Activated CD4-positive, alpha-beta T cell treated with anti-CD3 and anti-CD28 coated beads, Interleukin-2, amount 50 U/mL, for 16 hours (primary cell): ENCODE measurements around the gene ATXN1.
"Not testable (repeated sequence)": the region's sequence is repeated elsewhere in the genome, so short reads cannot be mapped to it uniquely, and the experiment has no call there.

ENCODE experiments used
- DNase-seq: peaks from one replicate; pipeline ENCODE4 v3.0.0-alpha.2; 2020

Gene ATXN1

DNA sequence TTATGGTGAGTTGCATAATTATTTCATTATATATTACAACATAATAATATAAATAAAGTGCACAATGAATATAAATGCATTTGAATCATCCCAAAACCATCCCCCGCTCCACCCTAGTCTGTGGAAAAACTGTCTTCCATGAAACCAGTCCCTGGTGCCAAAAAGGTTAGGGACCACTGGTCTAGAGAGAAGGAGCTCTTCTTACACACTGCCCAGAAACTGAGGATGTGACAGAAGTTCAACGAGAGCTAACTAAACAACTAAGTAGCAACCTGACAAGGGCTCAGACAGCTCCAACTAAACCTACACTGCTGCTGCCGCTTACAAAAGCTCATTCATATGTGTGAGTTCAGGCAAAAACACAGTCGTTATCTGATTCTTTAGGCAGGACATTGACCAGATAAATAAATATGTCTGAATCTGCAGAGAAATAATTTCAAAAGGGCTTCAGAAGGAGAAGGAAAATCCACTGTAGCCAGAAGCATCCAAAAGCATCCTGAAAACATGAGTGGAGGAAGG, 125.9 kb downstream of the ATXN1 start:
- DNase-seq = no peak

DNA sequence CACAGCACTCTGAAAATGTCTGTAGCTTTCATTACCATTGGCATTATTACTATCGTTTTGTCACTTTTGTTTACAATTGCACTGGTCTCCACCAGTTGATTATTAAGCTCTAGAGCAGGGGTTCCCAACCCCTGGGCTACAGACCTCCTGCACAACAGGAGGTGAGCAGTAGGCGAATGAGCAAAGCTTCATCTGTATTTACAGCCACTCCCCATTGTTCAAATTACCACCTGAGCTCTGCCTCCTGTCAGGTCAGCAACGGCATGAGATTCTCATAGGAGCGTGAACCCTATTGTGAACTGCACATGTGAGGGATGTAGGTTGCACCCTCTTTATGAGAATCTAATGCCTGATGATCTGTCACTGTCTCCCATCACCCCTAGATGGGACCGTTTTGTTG, 126.4 kb downstream of the ATXN1 start:
- no peak for DNase-seq

DNA sequence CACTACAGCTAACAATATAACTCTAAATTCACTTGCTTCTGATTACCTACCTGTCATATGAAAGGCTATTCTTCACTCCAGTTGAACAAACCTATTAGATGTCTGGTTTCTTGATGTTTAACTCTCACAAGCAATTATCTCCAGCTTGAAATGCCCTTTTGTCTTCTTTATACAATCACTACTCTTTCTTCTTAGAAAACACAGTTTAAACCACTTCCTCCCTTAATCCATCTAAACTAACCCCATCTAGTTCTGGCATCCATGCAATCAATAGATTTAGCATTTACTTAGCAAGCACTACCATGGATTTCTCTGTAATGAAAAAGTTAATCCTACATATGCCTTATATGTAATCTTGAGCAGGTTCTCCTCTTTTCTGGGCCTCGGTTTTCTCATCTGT, 127.3 kb downstream of the ATXN1 start:
- no peak for DNase-seq

DNA sequence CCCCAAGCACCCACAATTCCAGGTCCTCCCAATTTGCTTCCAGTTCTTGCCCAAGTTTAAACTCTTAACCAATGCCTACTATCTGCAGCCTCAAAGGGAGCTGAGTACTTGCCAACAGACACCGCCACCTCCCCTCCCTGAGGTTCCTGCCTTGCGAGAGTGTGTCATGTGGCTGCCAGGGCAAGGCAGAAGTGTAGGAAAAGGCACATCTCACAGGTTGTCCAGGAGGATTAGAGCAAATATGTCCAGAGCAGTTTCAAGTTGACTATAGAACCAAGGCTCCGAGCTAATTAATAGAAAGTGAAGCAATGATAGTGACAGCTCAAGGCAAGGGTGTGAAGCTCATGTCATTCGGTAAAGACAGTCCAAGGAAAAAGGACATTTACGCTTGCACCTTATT, 127.8 kb downstream of the ATXN1 start:
- no peak for DNase-seq

DNA sequence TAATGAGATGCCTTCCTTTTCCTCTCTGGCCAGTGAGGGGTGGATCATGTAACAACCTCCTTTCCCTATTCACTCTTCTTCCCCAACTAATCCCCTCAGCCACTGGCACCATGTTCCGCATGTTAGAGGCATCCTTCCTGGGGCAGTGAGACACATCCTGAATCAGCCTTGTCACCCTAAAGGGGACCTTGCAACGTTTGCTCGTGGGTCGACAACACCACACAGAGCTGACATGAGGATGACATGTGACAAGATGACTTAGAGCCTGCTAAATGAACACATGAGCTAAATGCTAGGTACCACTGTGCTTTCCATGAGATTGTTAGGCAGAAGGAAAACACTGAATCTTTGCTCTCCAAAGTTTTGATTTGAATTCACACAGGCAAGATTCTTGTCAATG, 129.2 kb downstream of the ATXN1 start:
- DNase-seq = no peak

DNA sequence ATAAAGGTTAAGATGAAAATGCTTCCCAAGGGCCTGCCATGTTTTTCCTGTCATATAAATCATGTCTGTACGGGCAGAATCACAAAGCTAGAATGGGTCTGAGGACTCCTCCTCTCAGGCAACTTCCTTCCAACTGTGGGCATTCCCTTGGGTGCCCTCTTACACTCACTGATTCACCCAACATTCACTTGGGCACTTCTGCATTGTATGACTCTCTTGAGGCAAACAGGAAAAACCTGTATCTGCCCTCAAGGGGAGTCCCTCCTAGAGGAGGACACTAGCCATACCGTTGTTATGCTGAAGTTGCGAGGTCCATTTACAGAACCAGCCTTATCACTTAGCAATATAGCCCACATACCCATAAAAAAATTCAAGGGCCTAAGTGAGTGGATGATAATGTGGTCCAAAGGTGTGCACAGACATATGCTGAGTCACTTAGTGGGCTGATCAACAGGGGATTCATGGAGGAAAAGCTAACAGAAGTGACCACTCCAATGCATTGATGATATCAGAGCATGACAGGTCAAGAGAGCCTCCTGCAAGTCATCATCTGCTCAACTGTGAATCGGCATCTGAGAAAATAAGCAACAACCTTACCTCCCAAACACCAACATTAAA, 131.1 kb downstream of the ATXN1 start:
- no peak for DNase-seq

DNA sequence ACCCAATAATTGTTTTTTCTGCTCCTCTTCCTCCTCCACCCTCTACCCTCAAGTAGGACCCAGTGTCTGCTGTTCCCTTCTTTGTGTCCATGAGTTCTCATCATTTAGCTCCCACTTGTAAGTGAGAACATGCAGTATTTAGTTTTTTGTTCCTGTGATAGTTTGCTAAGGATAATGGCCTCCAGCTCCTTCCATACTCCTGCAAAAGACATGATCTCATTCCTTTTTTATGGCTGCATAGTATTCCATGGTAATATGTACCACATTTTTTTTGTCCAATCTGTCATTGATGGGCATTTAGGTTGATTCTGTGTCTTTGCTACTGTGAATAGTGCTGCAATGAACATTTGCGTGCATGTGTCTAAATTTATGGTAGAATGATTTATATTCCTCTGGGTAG, 132.7 kb downstream of the ATXN1 start:
- DNase-seq = not testable (repeated sequence)

DNA sequence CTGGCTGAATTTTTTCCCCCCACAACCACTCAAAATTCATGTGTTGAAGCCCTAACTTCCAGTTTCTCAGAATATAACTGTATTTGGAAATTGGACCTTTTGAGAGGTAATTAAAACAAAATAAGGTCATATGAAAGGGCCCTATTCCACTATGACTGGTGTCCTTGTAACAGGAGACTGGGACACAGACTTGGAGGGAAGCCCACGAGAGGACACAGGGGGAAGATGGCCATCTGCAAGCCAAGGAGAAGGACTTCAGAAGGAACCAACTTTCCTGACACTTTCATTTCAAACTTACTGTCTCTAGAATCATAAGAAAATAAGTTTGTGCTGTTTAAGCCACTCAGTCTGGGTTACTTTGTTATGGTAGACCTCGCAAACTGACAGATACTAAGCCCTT, 134.6 kb downstream of the ATXN1 start:
- DNase-seq = no peak

DNA sequence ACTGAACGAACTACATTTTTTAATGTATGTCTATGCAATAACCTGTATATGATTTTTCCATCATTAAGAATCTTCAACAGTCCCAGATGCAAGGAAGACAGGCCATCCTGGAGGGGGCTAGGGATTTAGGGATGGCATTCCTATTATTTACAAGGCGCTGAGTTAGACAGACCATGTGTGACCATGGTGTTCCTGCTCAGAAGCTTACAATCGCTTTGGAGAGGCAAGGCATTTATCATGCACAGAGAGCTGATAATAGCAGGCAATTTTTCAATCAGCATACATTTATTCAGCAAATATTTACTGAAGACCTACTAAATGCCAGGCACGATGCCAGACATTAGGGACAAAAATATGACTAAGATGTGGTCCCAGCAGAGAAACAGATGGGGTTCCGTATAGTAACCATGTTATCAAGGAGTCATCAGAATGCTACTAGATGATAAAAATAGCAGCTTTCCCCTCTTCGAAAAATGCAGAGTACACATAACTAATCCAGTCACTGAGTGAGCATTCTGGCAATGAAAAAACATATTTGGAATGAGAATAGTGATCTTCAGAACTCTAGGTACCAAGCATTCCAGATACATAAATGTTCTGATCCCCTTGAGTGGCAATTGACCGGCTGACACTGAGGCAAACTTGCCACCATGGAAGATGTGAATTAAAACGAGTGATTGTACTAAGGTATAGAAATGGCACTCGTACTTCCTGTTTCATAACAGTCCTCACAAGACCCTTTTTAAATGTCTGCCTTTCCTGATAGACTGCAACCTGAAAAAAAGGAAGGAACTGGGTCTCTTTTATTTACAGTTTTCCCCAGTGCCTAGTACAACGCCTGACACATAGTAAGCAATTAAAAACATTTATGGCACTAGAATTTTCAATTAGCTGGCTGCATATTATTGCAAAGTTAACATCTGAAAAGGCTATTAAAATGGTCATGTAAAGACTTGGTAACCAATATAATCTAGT, 135.7 kb downstream of the ATXN1 start:
- no peak for DNase-seq

DNA sequence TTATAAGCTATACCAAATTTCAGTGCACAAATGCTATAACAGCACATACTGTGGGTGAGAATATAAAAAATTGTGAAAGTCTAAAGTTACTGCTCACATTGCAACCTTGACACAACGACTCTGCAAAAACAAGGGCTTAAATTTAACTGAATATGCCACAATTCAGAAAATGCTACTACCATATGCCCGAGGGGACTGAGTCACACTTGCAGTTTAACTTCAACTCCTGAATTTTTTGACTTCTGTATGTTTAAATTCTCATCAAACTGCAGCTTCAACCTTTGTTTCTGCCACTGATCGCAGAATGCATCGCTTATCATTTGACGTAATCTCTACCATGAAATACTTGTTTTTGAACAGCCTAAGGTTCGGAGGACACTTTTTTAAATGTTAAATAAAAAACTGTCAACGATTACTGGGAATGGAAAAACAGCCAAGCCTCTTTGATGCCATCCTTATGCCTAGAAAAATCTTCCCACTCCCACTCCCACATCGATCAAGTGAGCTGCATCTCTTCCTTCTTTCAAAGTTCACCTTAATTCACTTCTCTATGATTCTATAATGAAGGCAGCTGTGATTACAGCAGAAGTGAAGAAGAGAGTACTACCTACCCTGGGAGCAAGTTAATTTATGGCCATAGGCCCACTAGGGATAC, 136.5 kb downstream of the ATXN1 start:
- no peak for DNase-seq

DNA sequence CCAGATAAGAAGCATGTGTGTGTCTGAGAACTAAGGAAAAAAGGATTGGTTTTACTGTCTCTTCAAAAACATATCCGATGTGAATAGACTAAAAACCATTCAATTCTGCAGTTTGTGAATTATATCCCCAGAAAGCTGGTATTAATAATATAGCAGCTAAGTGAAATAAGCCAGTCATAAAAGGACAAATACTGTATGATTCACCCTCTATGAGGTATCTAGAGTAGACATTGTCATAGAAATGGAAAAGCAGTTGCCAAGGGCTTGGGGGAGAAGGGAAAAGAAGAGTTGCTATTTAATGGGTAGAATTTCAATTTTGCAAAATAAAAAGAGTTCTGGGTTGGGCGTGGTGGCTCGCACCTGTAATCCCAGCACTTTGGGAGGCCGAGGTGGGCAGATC, 137.5 kb downstream of the ATXN1 start:
- DNase-seq = peak; percentile 13

DNA sequence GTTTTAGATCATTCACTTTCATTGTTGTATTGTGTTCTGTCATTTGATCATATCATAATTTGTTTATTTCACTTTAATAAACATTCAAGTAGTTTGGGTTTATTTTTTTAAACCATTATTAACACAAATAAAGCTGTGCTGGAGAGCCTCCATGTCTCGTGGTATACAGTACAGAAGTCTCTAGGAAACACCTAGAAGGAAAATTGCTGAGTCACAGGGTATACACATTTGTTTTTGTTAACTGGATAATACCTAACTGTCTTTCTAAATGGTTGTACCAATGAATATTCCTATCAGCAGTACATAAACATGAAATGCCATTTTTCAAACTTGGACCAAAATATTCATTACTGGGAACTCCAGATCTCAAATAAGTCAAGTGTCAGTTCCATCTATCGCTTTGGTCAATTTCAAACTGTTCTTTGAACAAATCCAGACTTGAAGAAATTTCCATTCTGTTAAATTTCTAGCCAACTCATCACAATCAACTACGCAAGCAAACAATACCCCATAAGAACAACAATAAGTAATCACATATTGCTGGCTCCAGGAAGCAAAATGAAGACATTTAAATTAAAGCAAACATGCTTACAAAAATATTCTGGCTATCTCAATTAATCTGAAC, 138.1 kb downstream of the ATXN1 start:
- DNase-seq = no peak

DNA sequence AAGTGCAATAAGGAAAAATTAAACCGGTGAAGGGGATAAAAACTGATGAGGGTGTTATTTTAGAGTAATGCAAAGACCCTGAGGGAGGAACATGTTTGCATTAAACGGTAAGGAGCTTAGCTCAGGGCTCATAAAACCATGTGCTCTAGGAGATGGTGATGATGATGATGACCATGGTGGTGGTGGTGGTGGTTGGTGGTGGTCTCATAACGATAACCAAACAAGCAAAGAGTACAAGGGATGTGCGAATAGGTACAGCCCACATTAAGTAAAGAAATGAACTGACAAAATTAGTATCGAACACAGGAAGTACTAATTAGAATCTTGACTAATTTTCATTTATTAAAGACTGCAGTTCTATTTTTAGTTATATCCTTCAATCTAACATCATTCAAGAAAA, 139.1 kb downstream of the ATXN1 start:
- DNase-seq = no peak

DNA sequence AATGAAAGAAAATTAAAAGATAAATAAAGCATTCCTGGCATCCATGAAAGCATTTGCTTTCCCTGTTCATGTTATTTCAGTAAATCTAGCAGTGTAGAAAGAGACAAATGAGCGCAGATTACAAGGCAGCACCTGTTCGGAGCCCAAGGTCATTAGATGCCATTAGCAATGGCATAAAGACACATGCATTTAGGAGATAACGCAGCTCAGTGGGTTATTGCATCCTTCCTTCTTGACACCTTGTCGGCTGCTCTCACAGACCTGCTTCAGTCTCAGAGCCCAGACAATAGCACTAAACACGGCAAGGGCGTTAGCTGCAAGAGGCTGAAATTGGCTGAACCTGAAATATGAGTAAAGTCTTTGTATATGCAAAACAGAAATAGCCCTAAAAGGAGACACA, 140.3 kb downstream of the ATXN1 start:
- no peak for DNase-seq

DNA sequence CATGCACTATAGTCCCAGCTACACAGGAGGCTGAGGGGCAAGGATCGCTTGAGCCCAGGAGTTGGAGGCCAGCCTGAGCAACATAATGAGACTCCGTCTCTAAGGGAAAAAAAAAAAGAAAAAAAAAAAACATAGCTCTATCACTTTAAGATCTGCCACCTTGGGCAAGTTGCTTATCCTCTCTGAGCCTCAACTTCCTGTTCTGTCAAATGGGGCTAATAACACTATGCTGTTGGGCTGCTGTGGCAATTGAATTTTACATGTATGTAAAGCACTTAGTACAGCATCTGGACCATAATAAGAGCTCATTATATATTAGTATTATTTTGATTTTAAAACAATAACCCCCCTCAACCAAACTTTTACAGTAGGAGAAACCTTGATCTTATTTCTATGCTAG, 141.5 kb downstream of the ATXN1 start:
- peak; percentile 8 for DNase-seq

DNA sequence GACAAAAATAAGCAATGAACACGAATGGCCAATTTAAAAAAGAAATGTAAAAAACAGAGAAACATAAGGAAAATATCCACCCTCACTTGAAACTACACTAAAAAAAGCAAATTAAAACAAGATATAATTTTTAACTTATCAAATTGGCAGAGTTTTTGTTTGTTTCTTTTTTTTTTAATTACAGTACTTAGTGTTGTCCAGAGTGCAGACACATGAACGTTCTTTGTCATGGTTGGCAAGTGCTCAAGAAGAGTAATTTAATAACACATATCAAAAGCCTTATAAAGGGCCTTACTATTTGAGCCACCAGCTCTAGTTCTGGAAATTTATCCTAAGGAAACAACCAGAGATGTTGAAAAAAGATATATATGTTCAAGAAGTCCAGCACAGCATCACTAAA, 142.3 kb downstream of the ATXN1 start:
- no peak for DNase-seq

DNA sequence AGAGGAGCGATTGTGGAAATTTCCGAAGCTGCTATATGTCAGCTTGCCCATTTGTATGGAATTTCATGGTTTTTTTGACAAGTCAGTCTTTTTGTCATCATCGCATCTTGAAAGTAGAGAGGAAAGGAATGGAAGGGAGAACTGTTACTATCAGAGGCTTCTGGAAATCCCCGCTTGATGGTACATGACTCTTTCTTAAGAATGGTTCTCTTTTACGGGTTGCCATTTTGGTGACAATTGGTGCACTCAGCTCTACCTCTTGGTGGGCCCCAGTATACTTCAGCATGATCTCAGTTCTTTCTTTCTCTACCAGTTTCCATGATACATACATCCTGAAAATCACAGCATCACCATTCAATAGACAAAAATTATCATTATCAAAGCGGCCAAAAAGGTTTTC, 146.0 kb downstream of the ATXN1 start:
- DNase-seq = not testable (repeated sequence)

DNA sequence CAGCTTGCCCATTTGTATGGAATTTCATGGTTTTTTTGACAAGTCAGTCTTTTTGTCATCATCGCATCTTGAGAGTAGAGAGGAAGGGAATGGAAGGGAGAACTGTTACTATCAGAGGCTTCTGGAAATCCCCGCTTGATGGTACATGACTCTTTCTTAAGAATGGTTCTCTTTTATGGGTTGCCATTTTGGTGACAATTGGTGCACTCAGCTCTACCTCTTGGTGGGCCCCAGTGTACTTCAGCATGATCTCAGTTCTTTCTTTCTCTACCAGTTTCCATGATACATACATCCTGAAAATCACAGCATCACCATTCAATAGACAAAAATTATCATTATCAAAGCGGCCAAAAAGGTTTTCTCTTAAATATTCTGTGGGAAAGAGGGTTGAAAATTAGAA, 147.1 kb downstream of the ATXN1 start:
- not testable (repeated sequence) for DNase-seq

DNA sequence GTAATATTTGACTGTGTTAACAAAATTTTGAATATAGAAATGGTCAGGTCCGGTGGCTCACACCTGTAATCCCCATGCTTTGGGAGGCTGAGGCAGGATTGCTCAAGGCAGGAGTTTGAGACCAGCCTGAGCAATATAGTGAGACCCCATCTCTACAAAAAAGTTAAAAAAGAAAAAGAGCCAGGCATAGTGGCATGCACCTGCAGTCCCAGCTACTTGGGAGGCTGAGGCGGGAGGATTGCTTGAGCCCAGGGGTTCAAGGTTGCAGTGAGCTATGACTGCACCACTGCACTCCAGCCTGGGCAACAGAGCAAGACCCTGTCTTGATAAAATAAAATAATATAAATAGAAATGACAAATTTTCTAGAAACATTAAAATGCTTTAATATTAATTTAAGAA, 147.8 kb downstream of the ATXN1 start:
- DNase-seq = not testable (repeated sequence)

DNA sequence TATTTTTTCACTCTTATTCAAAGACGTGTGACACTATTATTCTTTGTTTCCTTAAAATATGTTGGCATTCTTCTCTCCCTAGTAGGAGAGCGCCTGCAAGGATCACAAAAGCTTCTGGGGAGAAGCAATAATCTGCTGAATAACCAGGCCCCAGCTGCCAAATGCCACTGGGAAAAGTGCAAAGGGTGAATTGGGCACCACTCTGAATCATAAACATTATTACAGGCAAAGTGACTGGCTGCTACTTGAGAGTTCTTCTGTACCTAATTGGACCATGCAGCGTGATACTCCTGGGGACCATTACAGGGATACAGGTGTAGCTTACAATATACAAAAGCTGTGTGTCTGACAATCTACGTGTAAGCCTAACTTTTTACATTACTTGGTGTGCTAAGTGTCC, 152.8 kb downstream of the ATXN1 start:
- no peak for DNase-seq

DNA sequence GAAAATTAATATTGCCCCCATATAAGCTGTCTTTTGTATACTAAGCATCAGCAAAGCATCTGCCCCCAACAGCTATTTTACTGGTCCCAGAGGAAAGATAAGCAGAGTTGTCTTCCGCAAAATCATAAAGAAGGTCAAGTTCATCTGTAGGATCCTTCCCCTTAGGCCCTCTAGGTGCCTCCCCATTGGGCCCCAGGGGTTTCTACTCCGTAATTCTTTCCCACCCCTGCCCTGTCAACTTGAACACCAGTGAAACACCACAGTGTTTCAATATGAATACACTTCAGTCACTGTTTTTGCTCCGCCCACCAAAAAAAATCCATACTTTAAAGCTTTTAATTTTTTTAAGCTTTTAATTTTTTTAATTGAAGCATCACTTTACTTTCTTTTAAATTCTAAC, 159.2 kb downstream of the ATXN1 start:
- peak; percentile 81 for DNase-seq

DNA sequence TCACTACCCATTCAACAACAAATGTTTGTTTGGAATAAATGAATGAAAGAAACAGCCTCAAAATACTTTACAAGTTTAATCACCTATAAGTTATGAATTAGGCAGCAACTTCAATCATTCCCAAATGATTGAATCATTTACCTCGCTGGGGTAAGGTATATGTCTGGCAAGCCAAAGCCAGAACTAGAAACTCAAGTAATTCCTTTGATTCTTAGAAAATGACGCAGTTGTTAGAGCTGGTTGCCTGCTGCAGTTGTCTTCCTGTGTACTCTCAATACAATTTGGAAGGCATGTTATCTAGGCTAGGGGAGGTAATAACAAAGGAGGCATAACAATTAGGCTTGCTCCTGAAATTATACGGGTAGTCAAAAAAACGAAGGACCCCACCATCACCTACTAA, 160.6 kb downstream of the ATXN1 start:
- no peak for DNase-seq

DNA sequence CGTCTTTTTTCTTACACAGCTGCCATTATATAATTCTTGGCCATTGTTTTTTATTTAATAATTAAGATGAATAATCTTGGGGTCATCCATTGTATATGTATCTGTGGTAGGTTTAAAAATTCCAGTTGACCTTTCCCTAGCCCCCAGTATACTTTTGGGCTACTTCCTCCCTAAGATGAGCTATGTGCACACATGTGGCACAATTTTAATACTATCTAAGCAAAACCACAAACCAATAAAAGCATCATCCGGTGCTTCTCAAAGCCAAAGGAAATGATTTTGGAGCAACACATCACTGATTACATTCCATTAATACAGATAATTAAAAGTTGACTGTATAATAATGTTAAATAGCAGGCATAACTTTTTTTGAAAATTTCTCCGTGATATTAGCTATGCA, 161.2 kb downstream of the ATXN1 start:
- no peak for DNase-seq
